Fibroblast of mammary gland (primary cell): ENCODE data around the gene PPFIBP1.

Source experiments
- DNase-seq: peaks from one replicate; pipeline ENCODE4 v3.0.0-alpha.2; 2010; ENCODE audit warnings: low read depth
- H3K4me3 ChIP-seq: 2 replicates; pipeline ENCODE4 v1.5.1; 2011; ENCODE audit warnings: low read depth, mild to moderate bottlenecking, low read length, moderate library complexity; ENCODE audit not compliant: control insufficient read depth
- CTCF ChIP-seq: conservative IDR thresholded peaks from 2 replicates; pipeline ENCODE4 v1.5.1; 2011; ENCODE audit warnings: low read depth, low read length, inconsistent platforms; ENCODE audit not compliant: control insufficient read depth, insufficient read depth

Gene PPFIBP1

GRCh38 chr12:27693403-27693802 is 169.4 kb downstream of the PPFIBP1 start:
- no peak overlapping the region for H3K4me3 ChIP-seq
- DNase-seq = no peak
- TF ChIP-seq CTCF = no peak

- H3K4me3 ChIP-seq = no peak overlapping the region
- TF ChIP-seq CTCF = no peak
- DNase-seq = no peak
Measured at GRCh38 chr12:27695556-27696292, 171.7 kb downstream of the PPFIBP1 start.

- DNase-seq = no peak
- no peak for TF ChIP-seq CTCF
- H3K4me3 ChIP-seq = no peak within 1 kb of the TSS
Measured at GRCh38 chr12:27696293-27696652, 172.3 kb downstream of the PPFIBP1 start, which contains the start of gene REP15. REP15 (plus strand) TSS chr12:27696447; CDS start chr12:27696563, 116 bp downstream.

- no peak for TF ChIP-seq CTCF
- DNase-seq = no peak
Measured at GRCh38 chr12:27696864-27697564, 173.0 kb downstream of the PPFIBP1 start.

GRCh38 chr12:27703720-27704452 is 179.9 kb downstream of the PPFIBP1 start:
- H3K4me3 ChIP-seq = no peak overlapping the region
- peak; percentile 86 for DNase-seq
- peak; percentile 93 for TF ChIP-seq CTCF

More at GRCh38 chr12:27696864-27697564, 173.0 kb downstream of the PPFIBP1 start:
- no peak overlapping the region for H3K4me3 ChIP-seq

GRCh38 chr12:27705263-27705662 is 181.3 kb downstream of the PPFIBP1 start:
- no peak overlapping the region for H3K4me3 ChIP-seq
- DNase-seq = no peak
- TF ChIP-seq CTCF = no peak
